GM21360 (cell line): ENCODE results near the gene CD300C.
"Not testable (repeated sequence)": the region's sequence is repeated elsewhere in the genome, so short reads cannot be mapped to it uniquely, and the experiment has no call there.

Source experiments
- ATAC-seq: cut with Tn5 transposase; IDR thresholded peaks from one replicate; pipeline ENCODE4 v1.9.1; 2021; ENCODE audit warnings: mild to moderate bottlenecking, moderate library complexity; ENCODE audit not compliant: unreplicated experiment

Gene CD300C

GRCh38 chr17:74545843-74546230 lies at the start of gene CD300C:
TSS of gene CD300C (minus strand) at chr17:74546115. CDS start at chr17:74545782, 333 bp downstream.
- ATAC-seq, result no peak

GRCh38 chr17:74595037-74595750 lies 49.3 kb upstream of the CD300C start:
- no peak for ATAC-seq

GRCh38 chr17:74592087-74592990 lies 46.4 kb upstream of the CD300C start, which contains the start of gene CD300LD:
TSS of gene CD300LD (minus strand) at chr17:74592283. CDS start at chr17:74592202, 81 bp downstream.
- ATAC-seq, result no peak

- no peak for ATAC-seq
Observed at GRCh38 chr17:74591503-74591902, 45.6 kb upstream of the CD300C start.

GRCh38 chr17:74585711-74586110 lies 39.8 kb upstream of the CD300C start:
- no peak for ATAC-seq

GRCh38 chr17:74584292-74585060 lies 38.6 kb upstream of the CD300C start:
- no peak for ATAC-seq

- ATAC-seq, result no peak
Observed at GRCh38 chr17:74582633-74583032, 36.7 kb upstream of the CD300C start.

- ATAC-seq, result no peak
Observed at GRCh38 chr17:74579900-74580299, 34.0 kb upstream of the CD300C start.

GRCh38 chr17:74578979-74579378 lies 33.1 kb upstream of the CD300C start:
- ATAC-seq, result no peak

- no peak for ATAC-seq
Observed at GRCh38 chr17:74574489-74575142, 28.7 kb upstream of the CD300C start.

- not testable (repeated sequence) for ATAC-seq
Observed at GRCh38 chr17:74573635-74574034, 27.7 kb upstream of the CD300C start.

GRCh38 chr17:74573169-74573568 lies 27.3 kb upstream of the CD300C start:
- no peak for ATAC-seq

GRCh38 chr17:74571621-74572270 lies 25.8 kb upstream of the CD300C start:
- no peak for ATAC-seq

GRCh38 chr17:74569020-74570003 lies 23.4 kb upstream of the CD300C start:
- no peak for ATAC-seq

- ATAC-seq, result no peak
Observed at GRCh38 chr17:74568106-74568873, 22.4 kb upstream of the CD300C start.

GRCh38 chr17:74567397-74567796 lies 21.5 kb upstream of the CD300C start, which contains the start of gene CD300H:
TSS of gene CD300H (minus strand) at chr17:74567509.
- no peak for ATAC-seq

- no peak for ATAC-seq
Observed at GRCh38 chr17:74566132-74566753, 20.3 kb upstream of the CD300C start.

- ATAC-seq, result no peak
Observed at GRCh38 chr17:74565126-74565525, 19.2 kb upstream of the CD300C start.
